Measurements from ENCODE around the gene SLC38A1.
"Not testable (repeated sequence)": the region's sequence is repeated elsewhere in the genome, so short reads cannot be mapped to it uniquely, and the experiment has no call there.

Gene SLC38A1

DNA sequence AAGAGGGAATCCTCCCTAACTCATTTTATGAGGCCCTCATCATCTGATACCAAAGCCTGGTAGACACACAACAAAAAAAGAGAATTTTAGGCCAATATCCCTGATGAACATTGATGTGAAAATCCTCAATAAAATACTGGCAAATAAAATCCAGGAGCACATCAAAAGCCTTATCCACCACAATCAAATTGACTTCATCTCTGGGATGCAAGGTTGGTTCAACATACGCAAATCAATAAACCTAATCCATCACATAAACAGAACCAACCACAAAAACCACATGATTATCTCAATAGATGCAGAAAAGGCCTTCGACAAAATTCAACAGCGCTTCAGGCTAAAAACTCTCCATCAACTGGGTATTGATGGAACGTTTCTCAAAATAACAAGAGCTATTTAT lies 18.9 kb downstream of the SLC38A1 start:
- H3K27ac ChIP-seq (ENCODE audit: insufficient read depth in 1 of 2, low read depth in 1 of 2, low read length in 2 of 2, poor library complexity in 1 of 2, severe bottlenecking in 2 of 2); H3K4me1 ChIP-seq (ENCODE audit: control extremely low read depth in 1 of 4, control insufficient read depth in 4 of 4, insufficient read depth in 4 of 4, low read length in 3 of 4); DNase-seq; H3K27me3 ChIP-seq (replicated peaks in 2 of 5; ENCODE audit: control insufficient read depth in 4 of 5, insufficient read depth in 5 of 5, low read length in 4 of 5); H3K4me3 ChIP-seq (ENCODE audit: control insufficient read depth in 1 of 7, extremely low read depth in 1 of 7, insufficient read depth in 4 of 7, low read depth in 2 of 7, low read length in 6 of 7); POLR2A ChIA-PET: not testable (repeated sequence)
- H3K36me3 ChIP-seq (ENCODE audit: control insufficient read depth in 4 of 4, insufficient read depth in 4 of 4, low read length in 3 of 4): peaks cover 3 to 35% (median 19%) of the 10 kb centered on the region in 4 experiments
- CTCF ChIA-PET: interaction anchor here (2.0 kb wide), 1 partner anchor 13 kb away, joined by 6 read pairs; no protein-coding TSS in a partner anchor
- H3K9me3 ChIP-seq (ENCODE audit: control extremely low read depth in 1 of 5, control insufficient read depth in 4 of 5, insufficient read depth in 2 of 5, low read depth in 1 of 5, low read length in 4 of 5): peaks cover 0 to 28% (median 8%) of the 10 kb centered on the region in 5 experiments
- WGBS (ENCODE audit: insufficient coverage): 87% methylated on average over 4 of the region's 4 CpGs

DNA sequence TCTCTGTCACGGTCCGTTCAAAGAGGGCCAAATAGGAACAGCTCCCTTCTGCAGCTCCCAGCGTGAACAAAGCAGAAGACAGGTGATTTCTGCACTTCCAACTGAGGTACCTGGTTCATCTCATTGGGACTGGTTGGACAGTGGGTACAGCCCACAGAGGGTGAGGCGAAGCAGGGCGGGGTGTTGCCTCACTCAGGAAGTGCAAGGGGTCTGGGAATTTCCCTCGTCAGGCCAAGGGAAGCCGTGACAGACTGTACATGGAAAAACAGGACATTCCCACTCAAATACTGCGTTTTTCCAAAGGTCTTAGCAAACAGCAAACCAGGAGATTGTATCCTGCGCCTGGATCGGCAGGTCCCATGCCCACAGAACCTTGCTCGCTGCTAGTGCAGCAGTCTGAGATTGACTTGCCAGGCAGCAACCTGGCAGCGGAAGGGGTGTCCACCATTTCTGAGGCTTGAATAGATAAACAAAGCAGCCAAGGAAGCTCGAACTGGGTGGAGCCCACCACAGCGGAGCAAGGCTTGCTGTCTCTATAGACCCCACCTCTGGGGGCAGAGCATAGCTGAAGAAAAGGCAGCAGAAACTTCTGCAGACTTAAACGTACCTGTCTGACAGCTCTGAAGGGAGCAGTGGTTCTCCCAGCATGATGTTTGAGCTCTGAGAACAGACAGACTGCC lies 22.7 kb downstream of the SLC38A1 start:
- ChIA-PET POLR2A (interaction anchor here (0.6 kb wide), 1 partner anchor 1452 kb away, joined by 3 read pairs; no protein-coding TSS in a partner anchor), CTCF (interaction anchor here (1.2 to 1.4 kb wide), 2 partner anchors 9 to 12 kb away, joined by 3 to 4 read pairs; no protein-coding TSS in a partner anchor)
- Histone ChIP-seq H3K27me3 (replicated peaks in 2 of 5; ENCODE audit: control insufficient read depth in 4 of 5, insufficient read depth in 5 of 5, low read length in 4 of 5) (no peaks in the 10 kb centered on the region), H3K27ac (ENCODE audit: insufficient read depth in 1 of 2, low read depth in 1 of 2, low read length in 2 of 2, poor library complexity in 1 of 2, severe bottlenecking in 2 of 2) (no peak overlapping the region), H3K4me1 (ENCODE audit: control extremely low read depth in 1 of 4, control insufficient read depth in 4 of 4, insufficient read depth in 4 of 4, low read length in 3 of 4) (no peaks in the 10 kb centered on the region), H3K36me3 (ENCODE audit: control insufficient read depth in 4 of 4, insufficient read depth in 4 of 4, low read length in 3 of 4) (peaks cover 11 to 26% (median 18%) of the 10 kb centered on the region in 4 experiments), H3K4me3 (ENCODE audit: control insufficient read depth in 1 of 7, extremely low read depth in 1 of 7, insufficient read depth in 4 of 7, low read depth in 2 of 7, low read length in 6 of 7) (no peak overlapping the region), H3K9me3 (ENCODE audit: control extremely low read depth in 1 of 5, control insufficient read depth in 4 of 5, insufficient read depth in 2 of 5, low read depth in 1 of 5, low read length in 4 of 5) (peaks cover 0 to 38% (median 10%) of the 10 kb centered on the region in 5 experiments)
- WGBS (ENCODE audit: insufficient coverage): 100% methylated on average over 13 of the region's 15 CpGs
- no peak for DNase-seq

DNA sequence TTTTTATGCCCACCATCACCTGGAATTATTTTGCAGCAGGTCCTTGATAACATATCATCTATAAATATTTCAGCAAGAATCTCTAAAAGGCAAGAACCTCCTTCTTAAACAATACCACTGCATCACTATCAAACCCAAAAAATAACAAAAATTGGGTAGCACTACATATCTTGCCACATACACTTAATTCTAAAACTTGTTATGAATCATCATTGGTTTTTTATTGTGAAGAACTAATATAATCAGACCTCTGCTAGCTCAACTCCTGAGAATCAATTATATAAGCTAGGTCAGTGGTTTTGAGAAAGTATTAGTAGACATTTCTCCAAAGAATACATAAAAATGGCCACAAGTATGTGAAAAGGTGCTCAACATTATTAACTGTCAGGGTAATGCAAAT lies 23.8 kb downstream of the SLC38A1 start:
- CTCF ChIA-PET: interaction anchor here (0.7 to 1.2 kb wide), 2 partner anchors 11 to 30 kb away, joined by 3 to 4 read pairs; no protein-coding TSS in a partner anchor
- H3K4me3 ChIP-seq (ENCODE audit: control insufficient read depth in 1 of 7, extremely low read depth in 1 of 7, insufficient read depth in 4 of 7, low read depth in 2 of 7, low read length in 6 of 7): no peak overlapping the region
- H3K27me3 ChIP-seq (replicated peaks in 2 of 5; ENCODE audit: control insufficient read depth in 4 of 5, insufficient read depth in 5 of 5, low read length in 4 of 5): no peaks in the 10 kb centered on the region
- H3K9me3 ChIP-seq (ENCODE audit: control extremely low read depth in 1 of 5, control insufficient read depth in 4 of 5, insufficient read depth in 2 of 5, low read depth in 1 of 5, low read length in 4 of 5): peaks cover 0 to 33% (median 10%) of the 10 kb centered on the region in 5 experiments
- no peak for DNase-seq
- POLR2A ChIA-PET: interaction anchor here (1.0 kb wide), 1 partner anchor 11 kb away, joined by 3 read pairs; no protein-coding TSS in a partner anchor
- peaks cover 12 to 34% (median 21%) of the 10 kb centered on the region in 4 experiments for H3K36me3 ChIP-seq (ENCODE audit: control insufficient read depth in 4 of 4, insufficient read depth in 4 of 4, low read length in 3 of 4)
- H3K4me1 ChIP-seq (ENCODE audit: control extremely low read depth in 1 of 4, control insufficient read depth in 4 of 4, insufficient read depth in 4 of 4, low read length in 3 of 4): no peaks in the 10 kb centered on the region
- no peak overlapping the region for H3K27ac ChIP-seq (ENCODE audit: insufficient read depth in 1 of 2, low read depth in 1 of 2, low read length in 2 of 2, poor library complexity in 1 of 2, severe bottlenecking in 2 of 2)

DNA sequence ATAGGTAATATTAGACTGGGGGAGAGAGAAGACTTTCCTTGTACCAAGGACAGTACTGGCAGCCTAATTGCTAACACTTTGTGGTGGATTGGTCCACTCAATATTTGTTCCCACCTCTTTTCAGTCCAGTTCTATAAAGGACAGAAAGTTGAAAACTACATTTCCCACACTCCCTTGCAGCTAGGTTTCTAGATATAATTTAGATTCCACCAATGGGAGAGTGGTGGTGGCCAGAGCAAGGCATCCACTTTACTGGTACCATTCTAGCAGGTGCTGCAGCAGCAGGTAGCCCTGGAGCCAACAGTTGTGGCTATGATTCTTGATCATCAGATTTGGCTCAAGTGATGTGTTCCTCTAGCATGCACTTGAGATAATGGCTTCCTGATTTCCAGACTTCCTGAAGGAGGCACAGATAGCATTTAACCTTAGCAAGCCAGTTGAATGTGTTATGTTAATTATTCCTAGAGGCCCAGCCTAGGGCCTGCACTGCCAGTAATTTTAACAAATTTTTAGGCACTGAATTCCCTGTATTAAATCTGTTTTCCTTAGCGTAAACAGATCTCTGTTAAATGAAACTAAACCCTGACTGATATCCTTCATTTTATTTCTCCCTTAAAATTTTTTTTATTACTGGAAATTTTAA lies 24.4 kb downstream of the SLC38A1 start:
- ChIA-PET CTCF (no interaction called here), POLR2A (no interaction called here)
- no CpG with 5 or more reads among the region's 1 CpG for WGBS (ENCODE audit: insufficient coverage)
- H3K4me1 ChIP-seq (ENCODE audit: control extremely low read depth in 1 of 4, control insufficient read depth in 4 of 4, insufficient read depth in 4 of 4, low read length in 3 of 4): no peaks in the 10 kb centered on the region
- H3K9me3 ChIP-seq (ENCODE audit: control extremely low read depth in 1 of 5, control insufficient read depth in 4 of 5, insufficient read depth in 2 of 5, low read depth in 1 of 5, low read length in 4 of 5): peaks cover 0 to 28% (median 7%) of the 10 kb centered on the region in 5 experiments
- H3K4me3 ChIP-seq (ENCODE audit: control insufficient read depth in 1 of 7, extremely low read depth in 1 of 7, insufficient read depth in 4 of 7, low read depth in 2 of 7, low read length in 6 of 7): no peak overlapping the region
- no peak overlapping the region for H3K27ac ChIP-seq (ENCODE audit: insufficient read depth in 1 of 2, low read depth in 1 of 2, low read length in 2 of 2, poor library complexity in 1 of 2, severe bottlenecking in 2 of 2)
- no peaks in the 10 kb centered on the region for H3K27me3 ChIP-seq (replicated peaks in 2 of 5; ENCODE audit: control insufficient read depth in 4 of 5, insufficient read depth in 5 of 5, low read length in 4 of 5)
- peaks cover 12 to 40% (median 23%) of the 10 kb centered on the region in 4 experiments for H3K36me3 ChIP-seq (ENCODE audit: control insufficient read depth in 4 of 4, insufficient read depth in 4 of 4, low read length in 3 of 4)
- peak in 1 of 3 donors; percentile 13 for DNase-seq

DNA sequence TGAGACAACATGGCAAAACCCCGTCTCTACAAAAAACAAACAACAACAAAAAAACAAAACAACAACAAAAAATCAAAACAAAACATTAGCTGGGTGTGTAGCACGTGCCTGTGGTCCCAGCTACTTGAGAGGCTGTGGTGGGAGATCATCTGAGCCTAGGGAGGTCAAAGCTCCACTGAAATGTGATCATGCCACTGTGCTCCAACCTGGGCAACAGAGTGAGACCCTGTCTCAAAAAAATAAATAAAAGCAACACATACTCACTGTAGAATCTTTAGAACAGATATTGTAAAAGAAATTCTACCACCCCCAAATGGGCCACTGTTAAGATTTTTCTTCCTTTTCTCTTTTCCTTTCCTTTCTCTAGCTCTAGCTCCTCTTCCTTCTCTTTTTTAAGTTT lies 26.3 kb downstream of the SLC38A1 start:
- CTCF ChIA-PET: interaction anchor here (0.8 kb wide), 1 partner anchor 38 kb away, joined by 3 read pairs; no protein-coding TSS in a partner anchor
- no peak for DNase-seq
- H3K36me3 ChIP-seq (ENCODE audit: control insufficient read depth in 4 of 4, insufficient read depth in 4 of 4, low read length in 3 of 4): peaks cover 12 to 53% (median 26%) of the 10 kb centered on the region in 4 experiments
- peaks cover 0 to 28% (median 7%) of the 10 kb centered on the region in 5 experiments for H3K9me3 ChIP-seq (ENCODE audit: control extremely low read depth in 1 of 5, control insufficient read depth in 4 of 5, insufficient read depth in 2 of 5, low read depth in 1 of 5, low read length in 4 of 5)
- H3K4me3 ChIP-seq (ENCODE audit: control insufficient read depth in 1 of 7, extremely low read depth in 1 of 7, insufficient read depth in 4 of 7, low read depth in 2 of 7, low read length in 6 of 7): no peak overlapping the region
- POLR2A ChIA-PET: no interaction called here
- 86% methylated on average over 1 of the region's 2 CpGs for WGBS (ENCODE audit: insufficient coverage)
- H3K4me1 ChIP-seq (ENCODE audit: control extremely low read depth in 1 of 4, control insufficient read depth in 4 of 4, insufficient read depth in 4 of 4, low read length in 3 of 4): no peaks in the 10 kb centered on the region
- no peaks in the 10 kb centered on the region for H3K27me3 ChIP-seq (replicated peaks in 2 of 5; ENCODE audit: control insufficient read depth in 4 of 5, insufficient read depth in 5 of 5, low read length in 4 of 5)
- H3K27ac ChIP-seq (ENCODE audit: insufficient read depth in 1 of 2, low read depth in 1 of 2, low read length in 2 of 2, poor library complexity in 1 of 2, severe bottlenecking in 2 of 2): no peak overlapping the region

DNA sequence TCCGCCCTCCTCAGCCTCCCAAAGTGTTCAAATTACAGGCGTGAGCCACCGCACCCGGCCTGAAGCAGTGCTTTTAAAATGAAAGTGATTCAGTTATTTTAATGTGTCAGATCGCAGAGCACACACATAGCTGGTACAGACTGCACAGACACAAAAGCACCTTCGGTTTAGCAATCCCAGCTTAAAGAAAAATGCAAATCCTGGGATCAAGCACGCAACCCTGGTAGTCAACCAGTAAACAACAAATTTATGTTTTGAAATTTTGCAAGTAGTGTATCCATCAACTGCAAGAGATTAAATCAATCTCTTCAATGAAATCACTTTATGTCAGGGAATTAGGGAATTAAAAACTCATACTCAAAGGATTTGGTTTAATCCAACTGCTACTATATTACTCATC lies 28.4 kb downstream of the SLC38A1 start:
- POLR2A ChIA-PET: no interaction called here
- no peak overlapping the region for H3K27ac ChIP-seq (ENCODE audit: insufficient read depth in 1 of 2, low read depth in 1 of 2, low read length in 2 of 2, poor library complexity in 1 of 2, severe bottlenecking in 2 of 2)
- no peaks in the 10 kb centered on the region for H3K27me3 ChIP-seq (replicated peaks in 2 of 5; ENCODE audit: control insufficient read depth in 4 of 5, insufficient read depth in 5 of 5, low read length in 4 of 5)
- 100% methylated on average over 5 of the region's 7 CpGs for WGBS (ENCODE audit: insufficient coverage)
- H3K4me1 ChIP-seq (ENCODE audit: control extremely low read depth in 1 of 4, control insufficient read depth in 4 of 4, insufficient read depth in 4 of 4, low read length in 3 of 4): peaks cover 0 to 6% (median 0%) of the 10 kb centered on the region in 4 experiments
- peaks cover 12 to 68% (median 18%) of the 10 kb centered on the region in 4 experiments for H3K36me3 ChIP-seq (ENCODE audit: control insufficient read depth in 4 of 4, insufficient read depth in 4 of 4, low read length in 3 of 4)
- peaks cover 0 to 14% (median 4%) of the 10 kb centered on the region in 5 experiments for H3K9me3 ChIP-seq (ENCODE audit: control extremely low read depth in 1 of 5, control insufficient read depth in 4 of 5, insufficient read depth in 2 of 5, low read depth in 1 of 5, low read length in 4 of 5)
- DNase-seq: no peak
- H3K4me3 ChIP-seq (ENCODE audit: control insufficient read depth in 1 of 7, extremely low read depth in 1 of 7, insufficient read depth in 4 of 7, low read depth in 2 of 7, low read length in 6 of 7): no peak overlapping the region
- CTCF ChIA-PET: no interaction called here

DNA sequence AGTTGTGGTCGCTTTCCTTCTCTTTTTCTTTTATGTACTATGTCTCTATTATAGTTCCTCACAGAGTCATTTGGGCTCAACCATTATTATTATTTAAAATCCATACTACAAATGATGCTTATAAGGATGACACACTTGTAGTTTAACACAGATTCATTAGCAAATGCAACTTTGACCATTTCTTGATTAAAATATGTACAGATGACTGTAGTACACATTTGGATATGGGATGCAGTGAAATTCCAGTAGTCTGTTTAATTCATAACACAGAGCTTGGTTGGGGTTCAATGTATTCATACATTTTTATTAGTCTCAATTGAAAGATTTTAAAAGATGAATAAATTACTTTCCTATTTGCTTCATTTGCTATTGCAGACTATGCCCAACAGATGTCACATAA lies 30.0 kb downstream of the SLC38A1 start:
- POLR2A ChIA-PET: no interaction called here
- H3K4me3 ChIP-seq (ENCODE audit: control insufficient read depth in 1 of 7, extremely low read depth in 1 of 7, insufficient read depth in 4 of 7, low read depth in 2 of 7, low read length in 6 of 7): no peak overlapping the region
- CTCF ChIA-PET: interaction anchor here (0.8 to 1.6 kb wide), 3 partner anchors 9 to 24 kb away, joined by 3 to 4 read pairs (median 3); no protein-coding TSS in a partner anchor
- H3K36me3 ChIP-seq (ENCODE audit: control insufficient read depth in 4 of 4, insufficient read depth in 4 of 4, low read length in 3 of 4): peaks cover 8 to 63% (median 12%) of the 10 kb centered on the region in 4 experiments
- H3K27me3 ChIP-seq (replicated peaks in 2 of 5; ENCODE audit: control insufficient read depth in 4 of 5, insufficient read depth in 5 of 5, low read length in 4 of 5): no peaks in the 10 kb centered on the region
- H3K27ac ChIP-seq (ENCODE audit: insufficient read depth in 1 of 2, low read depth in 1 of 2, low read length in 2 of 2, poor library complexity in 1 of 2, severe bottlenecking in 2 of 2): no peak overlapping the region
- H3K9me3 ChIP-seq (ENCODE audit: control extremely low read depth in 1 of 5, control insufficient read depth in 4 of 5, insufficient read depth in 2 of 5, low read depth in 1 of 5, low read length in 4 of 5): no peaks in the 10 kb centered on the region
- WGBS (ENCODE audit: insufficient coverage): no CpG with 5 or more reads among the region's 1 CpG
- no peak for DNase-seq
- H3K4me1 ChIP-seq (ENCODE audit: control extremely low read depth in 1 of 4, control insufficient read depth in 4 of 4, insufficient read depth in 4 of 4, low read length in 3 of 4): peaks cover 3 to 11% (median 4%) of the 10 kb centered on the region in 4 experiments

All from common myeloid progenitor, CD34-positive (primary cell).